Measurements from ENCODE around the gene HIKESHI.
A peak's percentile ranks its signal among the peaks of the same experiment; 100 is the strongest.
"Not testable (repeated sequence)": the region's sequence is repeated elsewhere in the genome, so short reads cannot be mapped to it uniquely, and the experiment has no call there.

The HIKESHI gene

DNA sequence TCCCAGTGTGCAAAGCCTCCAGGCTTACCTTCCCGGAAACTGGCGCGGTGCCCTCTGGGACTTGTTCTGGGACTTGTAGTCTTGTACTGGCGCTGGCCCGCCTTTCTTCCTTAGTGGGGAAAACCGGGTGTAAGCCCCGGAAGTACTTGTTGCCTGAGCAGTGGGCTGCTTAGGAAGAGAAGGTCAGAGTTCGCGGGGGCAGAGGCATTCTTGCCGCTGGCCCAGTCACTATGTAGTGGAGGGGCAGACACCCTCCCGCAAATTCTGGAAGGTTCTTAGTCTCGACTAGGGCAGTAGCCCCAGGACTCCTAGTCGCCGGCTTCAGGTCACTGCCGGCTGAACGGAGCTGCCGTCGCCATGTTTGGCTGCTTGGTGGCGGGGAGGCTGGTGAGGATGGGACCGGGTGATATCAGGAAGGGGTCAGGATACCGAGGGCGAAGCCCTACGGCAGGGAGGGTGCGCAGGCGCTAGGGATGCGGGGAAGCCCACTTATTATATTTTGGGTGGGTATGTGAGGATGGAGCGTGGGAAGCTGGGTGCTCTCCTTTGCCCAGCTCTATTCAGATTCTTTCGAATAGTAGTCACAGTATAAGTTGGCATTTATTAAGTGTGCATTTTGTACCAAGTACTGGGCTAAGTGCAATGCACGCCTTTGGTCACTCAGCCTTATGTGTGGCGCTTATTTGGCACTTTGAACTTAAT, at the start of gene HIKESHI:
Gene HIKESHI (plus strand): TSS at position 149 of the 702 bp plus-strand sequence. CDS start 209 bp downstream, at position 358.
- peak; percentile 93 for DNase-seq (ENCODE audit: insufficient read length, low spot score)
- FAIRE-seq, result peak; percentile 65

GRCh38 chr11:86255896-86256295, 46.1 kb upstream of the HIKESHI start:
- no peak for DNase-seq (ENCODE audit: insufficient read length, low spot score)
- no peak for FAIRE-seq

GRCh38 chr11:86256608-86257007, 45.4 kb upstream of the HIKESHI start:
- FAIRE-seq (no peak), DNase-seq (ENCODE audit: insufficient read length, low spot score) (no peak)

GRCh38 chr11:86257446-86257845, 44.6 kb upstream of the HIKESHI start:
- no peak for FAIRE-seq

GRCh38 chr11:86259730-86260129, 42.3 kb upstream of the HIKESHI start:
- FAIRE-seq, result no peak

More at GRCh38 chr11:86257446-86257845, 44.6 kb upstream of the HIKESHI start:
- DNase-seq (ENCODE audit: insufficient read length, low spot score), result no peak

GRCh38 chr11:86261328-86261727, 40.7 kb upstream of the HIKESHI start:
- no peak for FAIRE-seq
- DNase-seq (ENCODE audit: insufficient read length, low spot score), result no peak

More at GRCh38 chr11:86259730-86260129, 42.3 kb upstream of the HIKESHI start:
- DNase-seq (ENCODE audit: insufficient read length, low spot score), result no peak

DNA sequence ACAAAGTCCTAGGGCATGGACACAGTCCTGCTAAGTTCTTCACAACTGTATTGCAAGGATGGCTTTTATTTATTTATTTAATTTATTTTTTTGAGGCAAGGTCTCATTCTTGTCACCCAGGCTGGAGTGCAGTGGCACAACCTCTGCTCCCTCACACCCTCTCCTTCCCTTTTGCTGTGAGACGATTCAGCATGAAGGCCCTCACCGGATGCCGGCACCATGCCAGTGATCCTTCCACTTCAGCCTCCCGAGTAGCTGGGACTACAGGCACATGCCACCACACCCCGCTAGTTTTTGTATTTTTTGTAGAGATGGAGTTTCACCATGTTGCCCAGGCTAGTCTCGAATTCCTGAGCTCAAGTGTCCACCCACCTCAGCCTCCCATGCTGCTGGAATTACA, 39.7 kb upstream of the HIKESHI start:
- FAIRE-seq (no peak), DNase-seq (ENCODE audit: insufficient read length, low spot score) (no peak)

DNA sequence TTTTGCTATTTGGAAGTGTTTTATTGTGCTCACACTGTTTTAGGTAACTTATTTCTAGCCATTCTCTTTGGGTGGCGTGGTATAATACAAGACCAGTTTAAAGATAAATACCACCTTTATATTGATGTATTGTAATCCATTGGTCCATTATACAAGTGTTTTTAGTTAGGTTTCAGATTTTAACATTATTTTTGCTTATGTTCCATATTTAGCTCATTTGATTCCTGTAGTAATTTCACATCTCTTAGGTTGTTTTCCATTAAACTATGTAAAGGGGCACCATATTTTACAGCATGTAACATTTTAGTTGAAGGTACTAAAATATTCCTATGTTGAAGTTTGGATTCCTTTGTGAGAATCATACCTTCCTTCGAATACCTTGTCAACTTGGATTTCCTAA, 37.4 kb upstream of the HIKESHI start:
- no peak for DNase-seq (ENCODE audit: insufficient read length, low spot score)
- no peak for FAIRE-seq

- DNase-seq (ENCODE audit: insufficient read length, low spot score), result no peak
- FAIRE-seq, result no peak
Observed at GRCh38 chr11:86265194-86265593, 36.8 kb upstream of the HIKESHI start.

DNA sequence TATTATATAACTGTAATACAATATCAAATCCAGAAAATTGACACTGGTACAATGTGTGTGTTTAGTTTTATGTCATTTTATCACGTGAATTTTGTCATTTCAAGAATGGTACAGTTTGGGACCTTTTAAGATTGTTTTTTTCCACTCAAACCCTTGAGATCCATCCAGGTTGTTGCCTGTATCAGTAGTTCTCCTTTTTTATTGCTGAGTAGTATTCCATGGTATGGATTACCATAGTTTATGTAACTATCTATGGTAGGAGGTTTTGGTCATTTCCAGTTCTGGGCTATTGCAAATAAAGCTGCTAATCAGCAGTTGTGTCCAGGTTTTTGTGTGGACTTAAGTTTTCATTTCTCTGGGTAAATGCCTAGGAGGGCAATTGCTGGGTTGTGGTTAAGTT, 32.4 kb upstream of the HIKESHI start:
- no peak for DNase-seq (ENCODE audit: insufficient read length, low spot score)

DNA sequence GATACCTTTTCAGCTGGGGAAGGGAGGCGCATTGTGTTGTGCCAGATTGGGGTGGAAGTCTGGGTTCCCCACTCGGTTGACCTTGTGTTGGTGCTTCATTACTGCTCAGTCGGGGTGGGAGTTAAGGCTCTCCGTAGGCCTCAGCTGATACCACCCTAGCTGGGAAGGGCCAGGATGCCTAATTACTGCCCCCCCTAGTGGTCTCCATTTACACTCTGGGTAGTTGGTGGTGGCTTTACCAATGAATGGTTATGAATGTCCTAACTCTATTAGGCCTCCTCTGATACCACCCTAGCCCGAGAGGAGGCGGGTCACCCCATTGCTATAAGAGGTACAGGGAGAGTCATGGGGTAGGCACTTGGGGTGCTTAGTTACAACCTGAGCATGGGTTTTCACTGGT, 27.5 kb upstream of the HIKESHI start:
- DNase-seq (ENCODE audit: insufficient read length, low spot score) (no peak), FAIRE-seq (no peak)

More for the DNA sequence above, 32.4 kb upstream of the HIKESHI start:
- FAIRE-seq, result no peak

DNA sequence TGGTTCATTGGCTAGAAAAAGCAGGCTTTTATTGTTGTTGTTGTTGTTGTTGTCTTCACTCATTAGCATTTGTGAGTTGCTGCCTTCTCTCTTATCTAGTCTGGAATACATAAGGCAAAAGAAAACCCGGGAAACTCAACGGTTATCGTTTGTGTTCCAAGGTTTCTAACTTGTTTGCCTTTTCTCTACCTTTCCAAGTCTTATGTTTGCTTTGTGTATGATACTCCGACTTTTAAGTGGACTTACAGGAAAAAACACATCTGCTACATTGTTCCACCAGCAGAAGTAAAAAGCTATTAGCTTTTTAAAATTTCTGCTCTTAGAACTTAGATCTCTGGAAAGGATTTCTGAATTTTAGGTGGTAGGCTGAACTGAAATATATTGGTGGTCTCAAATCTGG, 27.0 kb upstream of the HIKESHI start:
- FAIRE-seq (no peak), DNase-seq (ENCODE audit: insufficient read length, low spot score) (no peak)

GRCh38 chr11:86275493-86276370, 26.3 kb upstream of the HIKESHI start:
- FAIRE-seq (no peak), DNase-seq (ENCODE audit: insufficient read length, low spot score) (no peak)

DNA sequence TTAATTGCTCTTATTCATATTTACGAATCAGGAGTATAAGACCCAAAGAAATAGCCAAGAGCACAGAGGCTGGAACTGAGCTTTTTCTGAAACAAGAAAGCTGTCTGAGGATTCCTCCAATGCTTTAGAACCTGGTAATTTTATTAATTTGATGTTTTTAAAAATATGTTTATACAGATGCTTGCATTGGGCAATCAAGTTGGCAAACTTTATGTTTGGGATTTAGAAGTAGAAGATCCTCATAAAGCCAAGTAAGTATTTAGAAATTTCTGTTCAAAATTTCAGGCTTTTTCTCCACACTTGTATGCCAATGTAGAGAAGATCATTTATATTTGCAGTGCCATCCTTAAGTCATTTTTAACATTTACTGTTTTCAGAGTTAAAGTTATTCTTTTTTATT, 24.3 kb upstream of the HIKESHI start:
- DNase-seq (ENCODE audit: insufficient read length, low spot score), result no peak
- FAIRE-seq, result no peak

- FAIRE-seq (no peak), DNase-seq (ENCODE audit: insufficient read length, low spot score) (no peak)
Observed at GRCh38 chr11:86278226-86278625, 23.8 kb upstream of the HIKESHI start.

DNA sequence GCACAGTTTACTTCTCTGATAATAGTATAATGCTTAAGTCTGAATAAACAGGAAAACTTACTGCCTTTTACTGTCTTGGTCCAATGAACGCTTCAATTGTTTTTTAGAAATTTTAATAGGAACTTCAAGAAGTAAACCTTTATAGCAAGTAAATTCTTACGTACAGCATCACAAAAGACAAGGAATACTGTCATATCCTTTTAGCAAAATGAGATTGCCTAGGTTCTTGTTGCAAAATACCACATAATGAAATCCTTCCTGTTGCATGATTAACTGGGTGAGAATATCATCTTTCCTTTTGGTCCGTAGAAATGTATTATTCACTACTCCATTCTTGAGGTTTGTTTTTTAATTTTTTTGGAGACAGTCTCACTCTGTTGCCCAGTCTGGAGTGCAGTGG, 22.3 kb upstream of the HIKESHI start:
- DNase-seq (ENCODE audit: insufficient read length, low spot score) (no peak), FAIRE-seq (no peak)

DNA sequence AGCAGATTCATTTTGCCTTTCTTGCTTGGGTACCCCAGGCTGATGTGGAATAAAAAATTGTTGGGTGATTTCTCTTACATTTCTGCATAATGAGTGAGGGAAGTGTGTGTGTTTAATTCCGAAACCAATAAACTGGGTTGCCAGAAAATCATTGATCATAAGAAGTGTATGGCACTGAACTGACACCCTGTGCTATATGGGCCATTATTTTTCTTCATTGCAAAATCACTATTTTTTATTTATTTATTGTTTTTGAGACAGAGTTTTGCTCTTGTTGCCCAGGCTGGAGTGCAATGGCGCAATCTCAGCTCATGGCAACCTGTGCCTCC, 14.6 kb upstream of the HIKESHI start:
- no peak for DNase-seq (ENCODE audit: insufficient read length, low spot score)

DNA sequence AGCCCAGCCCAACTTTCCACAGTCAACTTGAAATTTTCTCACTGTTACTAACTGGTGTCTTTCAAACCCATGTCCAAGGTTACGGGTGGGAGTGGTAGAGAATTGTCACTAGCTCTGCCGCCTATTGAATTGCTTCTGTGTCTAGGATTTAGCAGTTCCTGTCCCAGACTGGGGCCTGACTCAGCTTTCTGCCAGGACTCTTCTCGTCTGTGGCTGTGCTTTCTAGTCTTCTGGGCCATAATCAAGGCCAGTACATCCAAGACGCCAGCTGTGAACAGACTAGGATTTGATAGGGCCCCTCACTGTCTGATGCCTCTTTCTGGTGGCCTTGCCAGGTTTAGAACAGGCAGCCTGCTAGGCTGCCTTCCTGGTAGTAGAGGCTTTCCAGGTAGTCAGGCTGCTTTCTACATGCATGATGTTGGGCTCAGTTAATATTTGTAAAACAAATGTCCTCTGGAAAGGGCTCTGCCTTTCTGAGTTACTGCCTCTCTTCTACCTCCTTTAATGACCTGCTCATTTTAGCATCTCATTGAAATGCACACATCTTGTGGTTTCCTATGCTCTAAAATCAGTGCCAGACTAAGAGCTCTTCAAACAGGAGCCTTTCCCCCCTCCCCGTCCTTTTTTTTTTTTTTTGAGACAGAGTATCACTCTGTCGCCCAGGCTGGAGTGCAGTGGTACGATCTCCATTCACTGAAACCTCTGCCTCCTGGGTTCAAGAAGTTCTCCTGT, 13.1 kb upstream of the HIKESHI start:
- DNase-seq (ENCODE audit: insufficient read length, low spot score) (no peak), FAIRE-seq (no peak)

More for the DNA sequence above, 14.6 kb upstream of the HIKESHI start:
- FAIRE-seq, result no peak

GRCh38 chr11:86289508-86290280, 12.3 kb upstream of the HIKESHI start:
- DNase-seq (ENCODE audit: insufficient read length, low spot score); FAIRE-seq: not testable (repeated sequence)

DNA sequence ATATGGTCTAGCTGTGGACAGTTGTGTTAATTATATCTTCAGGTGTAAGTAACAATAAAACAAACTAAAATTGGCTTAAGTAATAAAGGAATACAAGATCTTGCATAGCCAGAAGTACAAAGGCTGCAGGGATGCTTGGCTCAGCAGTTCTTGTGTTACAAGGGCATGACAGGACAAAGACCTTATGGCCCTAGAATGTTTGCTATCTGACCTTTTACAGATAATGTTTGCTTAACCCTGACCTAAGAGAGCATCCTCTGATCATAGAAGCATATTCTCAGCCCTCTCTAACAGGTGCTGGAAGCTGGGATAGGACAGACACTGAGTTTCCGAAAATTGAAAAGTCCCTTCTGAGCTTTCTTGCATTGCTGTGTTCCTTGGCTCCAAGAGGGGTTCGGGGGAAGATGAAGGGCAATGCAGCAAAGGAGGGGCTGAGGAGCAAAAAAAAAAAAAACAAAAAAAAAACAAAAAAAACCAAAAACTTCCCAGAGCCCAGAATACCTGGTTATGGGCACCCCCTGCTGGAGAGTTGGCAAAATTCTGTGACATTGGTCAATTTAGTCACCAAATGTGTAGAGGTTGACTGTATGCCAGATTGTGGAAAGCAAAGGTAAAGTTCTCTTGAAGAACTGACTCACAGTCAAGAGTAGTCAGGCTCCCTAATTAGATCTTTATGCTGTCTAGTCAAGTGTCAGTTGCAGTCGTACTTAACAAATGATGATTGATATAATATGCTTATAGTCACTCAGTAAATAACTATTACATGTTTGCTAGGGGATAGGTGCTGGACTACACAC, 10.4 kb upstream of the HIKESHI start:
- FAIRE-seq, result no peak
- peak; percentile 48 for DNase-seq (ENCODE audit: insufficient read length, low spot score)

Measured in HTR-8/SVneo (cell line).